ENCODE results near the gene SBK2. TPM values are rescaled to one million over a fixed set of nuclear protein-coding genes. Genes with fewer than 3 reads are reported as not detected.

The SBK2 gene
- total RNA-seq, 1 donor from 2014 or later = 0.42 TPM

- no peak overlapping the region for H3K27ac Mint-ChIP-seq (ENCODE audit: unreplicated experiment)
- no peaks in the 10 kb centered on the region for H3K36me3 Mint-ChIP-seq (ENCODE audit: unreplicated experiment)
- no peak for DNase-seq
- H3K4me1 Mint-ChIP-seq (ENCODE audit: low read depth, unreplicated experiment) = peaks cover 10% of the 10 kb centered on the region
- H3K27me3 Mint-ChIP-seq (ENCODE audit: unreplicated experiment) = no peaks in the 10 kb centered on the region
- TF ChIP-seq CTCF (IDR thresholded peaks at IDR 0.05; ENCODE audit: partially characterized antibody, unreplicated experiment) = no peak
- no peak overlapping the region for H3K4me3 Mint-ChIP-seq (ENCODE audit: unreplicated experiment)
- H3K9me3 Mint-ChIP-seq (ENCODE audit: unreplicated experiment) = peaks cover 10% of the 10 kb centered on the region
Measured at GRCh38 chr19:55553217-55554182, 16.6 kb upstream of the SBK2 start.

DNA sequence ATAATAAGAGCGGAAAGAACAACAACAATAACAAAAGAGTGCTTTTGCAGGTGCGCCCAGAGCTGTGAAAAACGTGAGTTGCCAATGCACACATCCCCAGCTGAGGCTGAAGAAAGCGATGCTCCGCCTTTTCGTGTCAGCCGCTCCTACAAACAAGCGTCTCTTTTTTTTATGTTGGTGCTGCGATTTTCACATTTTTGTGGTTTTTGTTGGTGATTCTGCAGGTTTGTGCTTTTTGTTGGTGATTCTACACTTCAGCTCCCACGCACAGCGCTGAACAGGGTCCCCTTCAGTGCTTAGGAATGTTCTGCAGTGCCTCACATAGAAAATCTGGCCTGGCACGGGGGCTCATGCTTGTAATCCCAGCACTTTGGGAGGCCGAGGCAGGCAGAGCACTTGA lies 15.7 kb upstream of the SBK2 start:
- H3K4me3 Mint-ChIP-seq (ENCODE audit: unreplicated experiment) = no peak overlapping the region
- no peaks in the 10 kb centered on the region for H3K36me3 Mint-ChIP-seq (ENCODE audit: unreplicated experiment)
- no peak overlapping the region for H3K27ac Mint-ChIP-seq (ENCODE audit: unreplicated experiment)
- no peak for DNase-seq
- H3K4me1 Mint-ChIP-seq (ENCODE audit: low read depth, unreplicated experiment) = peaks cover 10% of the 10 kb centered on the region
- peaks cover 12% of the 10 kb centered on the region for H3K9me3 Mint-ChIP-seq (ENCODE audit: unreplicated experiment)
- no peaks in the 10 kb centered on the region for H3K27me3 Mint-ChIP-seq (ENCODE audit: unreplicated experiment)
- TF ChIP-seq CTCF (IDR thresholded peaks at IDR 0.05; ENCODE audit: partially characterized antibody, unreplicated experiment) = no peak

DNA sequence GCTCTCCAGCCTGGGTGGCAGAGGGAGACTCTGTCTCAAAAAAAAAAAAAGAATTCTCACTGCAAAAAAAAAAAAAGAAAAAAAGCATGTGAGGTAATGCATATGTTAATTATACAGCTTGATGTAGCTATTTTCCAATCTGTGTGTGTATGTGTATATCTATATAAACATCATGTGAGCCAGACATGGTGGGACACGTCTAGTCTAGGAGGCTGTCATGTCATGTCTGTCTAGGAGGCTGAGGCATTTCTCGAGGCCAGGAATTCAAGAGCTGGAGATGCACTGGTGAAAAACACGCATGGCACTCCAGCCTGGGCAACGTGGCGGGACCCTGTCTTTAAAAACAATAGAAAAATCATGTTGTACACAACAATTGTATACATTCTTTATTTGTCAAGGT lies 15.3 kb upstream of the SBK2 start:
- Mint-ChIP-seq H3K36me3 (ENCODE audit: unreplicated experiment) (no peaks in the 10 kb centered on the region), H3K4me3 (ENCODE audit: unreplicated experiment) (no peak overlapping the region), H3K27ac (ENCODE audit: unreplicated experiment) (no peak overlapping the region), H3K4me1 (ENCODE audit: low read depth, unreplicated experiment) (peaks cover 12% of the 10 kb centered on the region), H3K9me3 (ENCODE audit: unreplicated experiment) (peaks cover 12% of the 10 kb centered on the region), H3K27me3 (ENCODE audit: unreplicated experiment) (no peaks in the 10 kb centered on the region)
- DNase-seq = no peak
- TF ChIP-seq CTCF (IDR thresholded peaks at IDR 0.05; ENCODE audit: partially characterized antibody, unreplicated experiment) = no peak

GRCh38 chr19:55550321-55550650 lies 13.4 kb upstream of the SBK2 start:
- peak overlapping the region; percentile 67 for H3K4me3 Mint-ChIP-seq (ENCODE audit: unreplicated experiment)
- peak overlapping the region; percentile 57 for H3K27ac Mint-ChIP-seq (ENCODE audit: unreplicated experiment)
- no peak for DNase-seq
- peaks cover 3% of the 10 kb centered on the region for H3K27me3 Mint-ChIP-seq (ENCODE audit: unreplicated experiment)
- no peaks in the 10 kb centered on the region for H3K36me3 Mint-ChIP-seq (ENCODE audit: unreplicated experiment)
- peaks cover 18% of the 10 kb centered on the region for H3K4me1 Mint-ChIP-seq (ENCODE audit: low read depth, unreplicated experiment)
- peaks cover 15% of the 10 kb centered on the region for H3K9me3 Mint-ChIP-seq (ENCODE audit: unreplicated experiment)
- TF ChIP-seq CTCF (IDR thresholded peaks at IDR 0.05; ENCODE audit: partially characterized antibody, unreplicated experiment) = no peak

Measured in glutamatergic neuron (in vitro differentiated cells).